ENCODE measurements around the gene STAT3. TPM values are rescaled to one million over a fixed set of nuclear protein-coding genes. Genes with fewer than 3 reads are reported as not detected.
A peak's percentile ranks its signal among the peaks of the same experiment; 100 is the strongest.

Gene STAT3
- total and polyA plus RNA-seq, 7 donors: 43.8 to 230 (median 129) TPM

GRCh38 chr17:42409523-42410318 is 21.5 kb upstream of the STAT3 start:
- H3K36me3 ChIP-seq: peaks cover 0 to 7% (median 5%) of the 10 kb centered on the region in 4 donors
- H3K27ac ChIP-seq: peak overlapping the region; percentile 84 to 100 (median 95)
- 27 to 36% methylated on average over 5 of the region's 5 CpGs for WGBS, 2 donors
- H3K4me3 ChIP-seq: no peak overlapping the region
- intact Hi-C loops (cut with DNase I): no loop called here
- no peak for TF ChIP-seq EP300 (IDR thresholded peaks at IDR 0.05)
- peak in 3 of 4 donors; percentile 34 to 41 (median 41) for TF ChIP-seq POLR2AphosphoS5 (IDR thresholded peaks at IDR 0.05)
- no peaks in the 10 kb centered on the region for H3K9me3 ChIP-seq
- no peaks in the 10 kb centered on the region for H3K27me3 ChIP-seq
- DNase-seq: peak; percentile 94
- peaks cover 0 to 98% (median 96%) of the 10 kb centered on the region in 4 donors for H3K4me1 ChIP-seq

GRCh38 chr17:42408061-42408460 is 19.8 kb upstream of the STAT3 start:
- intact Hi-C loops (cut with DNase I): no loop called here
- H3K4me3 ChIP-seq: no peak overlapping the region

GRCh38 chr17:42407289-42407836 is 19.1 kb upstream of the STAT3 start:
- intact Hi-C loops (cut with DNase I): no loop called here
- H3K27me3 ChIP-seq: no peaks in the 10 kb centered on the region
- H3K36me3 ChIP-seq: peaks cover 4 to 26% (median 22%) of the 10 kb centered on the region in 4 donors
- no peaks in the 10 kb centered on the region for H3K9me3 ChIP-seq
- TF ChIP-seq POLR2AphosphoS5 (IDR thresholded peaks at IDR 0.05) (peak; percentile 9 to 71 (median 50)), EP300 (IDR thresholded peaks at IDR 0.05) (no peak)
- H3K4me3 ChIP-seq: no peak overlapping the region
- 17% methylated on average over 2 of the region's 2 CpGs for WGBS, 2 donors
- peak; percentile 95 for DNase-seq
- peaks cover 0 to 97% (median 93%) of the 10 kb centered on the region in 4 donors for H3K4me1 ChIP-seq
- peak overlapping the region; percentile 84 to 100 (median 95) for H3K27ac ChIP-seq

More at GRCh38 chr17:42408061-42408460, 19.8 kb upstream of the STAT3 start:
- Histone ChIP-seq H3K9me3 (no peaks in the 10 kb centered on the region), H3K27ac (peak overlapping the region; percentile 84 to 100 (median 95)), H3K4me1 (peaks cover 0 to 96% (median 93%) of the 10 kb centered on the region in 4 donors), H3K27me3 (no peaks in the 10 kb centered on the region), H3K36me3 (peaks cover 4 to 23% (median 22%) of the 10 kb centered on the region in 4 donors)
- 83 to 95% methylated on average over 2 of the region's 2 CpGs for WGBS, 2 donors
- no peak for DNase-seq
- TF ChIP-seq POLR2A (IDR thresholded peaks at IDR 0.05) (no peak), EP300 (IDR thresholded peaks at IDR 0.05) (no peak), POLR2AphosphoS5 (IDR thresholded peaks at IDR 0.05) (no peak), CTCF (IDR thresholded peaks at IDR 0.05) (no peak)

GRCh38 chr17:42406615-42407288 is 18.5 kb upstream of the STAT3 start:
- 73% methylated on average over 5 of the region's 5 CpGs for WGBS, 2 donors
- no peak for DNase-seq
- peak overlapping the region; percentile 84 to 100 (median 95) for H3K27ac ChIP-seq
- H3K36me3 ChIP-seq: peaks cover 4 to 26% (median 22%) of the 10 kb centered on the region in 4 donors
- no peak overlapping the region for H3K4me3 ChIP-seq
- no peaks in the 10 kb centered on the region for H3K27me3 ChIP-seq
- no peaks in the 10 kb centered on the region for H3K9me3 ChIP-seq
- TF ChIP-seq POLR2A (IDR thresholded peaks at IDR 0.05): no peak
- no peak for TF ChIP-seq POLR2AphosphoS5 (IDR thresholded peaks at IDR 0.05)
- intact Hi-C loops (cut with DNase I): loop anchor here (1.0 kb wide), 1 partner anchor 84 kb away; no protein-coding TSS in a partner anchor
- H3K4me1 ChIP-seq: peaks cover 0 to 97% (median 92%) of the 10 kb centered on the region in 4 donors

GRCh38 chr17:42405963-42406495 is 17.8 kb upstream of the STAT3 start:
- H3K9me3 ChIP-seq: no peaks in the 10 kb centered on the region
- DNase-seq: peak; percentile 94
- no peaks in the 10 kb centered on the region for H3K27me3 ChIP-seq
- H3K36me3 ChIP-seq: peaks cover 4 to 26% (median 22%) of the 10 kb centered on the region in 4 donors
- no peak overlapping the region for H3K4me3 ChIP-seq
- peak overlapping the region; percentile 84 to 100 (median 95) for H3K27ac ChIP-seq
- peaks cover 0 to 90% (median 85%) of the 10 kb centered on the region in 4 donors for H3K4me1 ChIP-seq
- WGBS, 2 donors: 36 to 41% methylated on average over 26 of the region's 26 CpGs
- TF ChIP-seq POLR2AphosphoS5 (IDR thresholded peaks at IDR 0.05) (peak in 3 of 4 donors; percentile 25 to 37 (median 31)), EP300 (IDR thresholded peaks at IDR 0.05) (no peak), POLR2A (IDR thresholded peaks at IDR 0.05) (no peak), CTCF (IDR thresholded peaks at IDR 0.05) (peak; percentile 80 to 89 (median 82))
- intact Hi-C loops (cut with DNase I): loop anchor here (1.0 kb wide), 1 partner anchor 84 kb away; no protein-coding TSS in a partner anchor

Measured in sigmoid colon (tissue), 7 donors.